Suprapubic skin (tissue), 4 donors: ENCODE data around the gene AMOTL2. TPM values are rescaled to one million over a fixed set of nuclear protein-coding genes. Genes with fewer than 3 reads are reported as not detected.

ENCODE experiments used
- DNase-seq, 2 donors: peaks; one replicate each; pipeline ENCODE4 v3.0.0-alpha.2; 2019; ENCODE audit warnings: low spot score in 2 of 2
- H3K27ac ChIP-seq: fragments of 200-600 bp; sonication (generic); one replicate; pipeline ENCODE4 v1.5.1; 2019
- H3K27me3 ChIP-seq: fragments of 200-600 bp; sonication (generic); one replicate; pipeline ENCODE4 v1.5.1; 2019
- H3K36me3 ChIP-seq: fragments of 200-600 bp; sonication (generic); one replicate; pipeline ENCODE4 v1.5.1; 2019
- H3K4me1 ChIP-seq: fragments of 200-600 bp; sonication (generic); one replicate; pipeline ENCODE4 v1.5.1; 2019
- H3K4me3 ChIP-seq: fragments of 200-600 bp; sonication (generic); one replicate; pipeline ENCODE4 v1.5.1; 2019; ENCODE audit warnings: mild to moderate bottlenecking
- H3K9me3 ChIP-seq: fragments of 200-600 bp; sonication (generic); one replicate; pipeline ENCODE4 v1.5.1; 2019
- CTCF ChIP-seq, 2 donors: fragments of 200-600 bp in 1 of 2; fragments of 450-650 bp in 1 of 2; sonication (generic) in 1 of 2; IDR thresholded peaks; one replicate each; pipeline ENCODE4 v1.5.1; 2016 to 2019; ENCODE audit warnings: antibody characterized with exemption in 2 of 2, mild to moderate bottlenecking in 1 of 2, moderate library complexity in 1 of 2
- EP300 ChIP-seq: sonication (generic); formaldehyde crosslinking; IDR thresholded peaks from one replicate; pipeline ENCODE4 v1.6.1; 2017; ENCODE audit warnings: antibody characterized with exemption
- POLR2A ChIP-seq, 2 donors: fragments of 450-650 bp; IDR thresholded peaks; one replicate each; pipeline ENCODE4 v1.6.1; 2017; ENCODE audit warnings: antibody characterized with exemption in 2 of 2, mild to moderate bottlenecking in 2 of 2, moderate library complexity in 2 of 2
- POLR2AphosphoS5 ChIP-seq, 3 donors: sonication (generic); formaldehyde crosslinking; IDR thresholded peaks; one replicate each; pipeline ENCODE4 v1.6.1; 2017; ENCODE audit warnings: antibody characterized with exemption in 3 of 3
- WGBS: methylation state at CpG from one replicate; pipeline ENCODE4 v1.1.5; 2018; 5-methylcytosine and 5-hydroxymethylcytosine counted together
- total RNA-seq, 4 donors: library from RNA; depleted of rRNA; stranded (reverse); fragments of >200 nt; gene quantifications; one replicate each; pipeline ENCODE4 v1.1.0, GENCODE V29; 2016

The AMOTL2 gene
- 100 to 1,000 TPM in 2 of 4 donors, 10 to 100 TPM in 2; 80.4 to 118 (median 95.8) TPM for total RNA-seq

- TF ChIP-seq POLR2A (IDR thresholded peaks at IDR 0.05) (peak in 1 of 2 donors; percentile 88), CTCF (IDR thresholded peaks at IDR 0.05) (no peak), EP300 (no peak), POLR2AphosphoS5 (IDR thresholded peaks at IDR 0.05) (peak; percentile 37 to 96 (median 83))
- H3K4me3 ChIP-seq, result peak within 1 kb of the TSS; percentile 69
- WGBS, result under 1% methylated on average over 33 of the region's 78 CpGs
- H3K27ac ChIP-seq, result peak within 1 kb of the TSS; percentile 98
- H3K9me3 ChIP-seq, result no peaks in the 10 kb centered on the region
- peak; percentile 90 to 92 for DNase-seq
- H3K4me1 ChIP-seq, result peaks cover 59% of the 10 kb centered on the region
- H3K27me3 ChIP-seq, result no peaks in the 10 kb centered on the region
- peaks cover 22% of the 10 kb centered on the region for H3K36me3 ChIP-seq
These were observed at the start of gene AMOTL2 for GRCh38 chr3:134374105-134374790. AMOTL2 (minus strand) TSS chr3:134374447; CDS start chr3:134371433, 3,014 bp downstream.

- no peaks in the 10 kb centered on the region for H3K36me3 ChIP-seq
- 100% methylated on average over 1 of the region's 2 CpGs for WGBS
- H3K4me1 ChIP-seq, result no peaks in the 10 kb centered on the region
- no peak overlapping the region for H3K27ac ChIP-seq
- no peaks in the 10 kb centered on the region for H3K27me3 ChIP-seq
- DNase-seq, result no peak
- no peak overlapping the region for H3K4me3 ChIP-seq
- H3K9me3 ChIP-seq, result no peaks in the 10 kb centered on the region
- TF ChIP-seq CTCF (IDR thresholded peaks at IDR 0.05) (no peak), EP300 (no peak), POLR2AphosphoS5 (IDR thresholded peaks at IDR 0.05) (no peak), POLR2A (IDR thresholded peaks at IDR 0.05) (no peak)
These were observed 48.9 kb upstream of the AMOTL2 start for GRCh38 chr3:134423153-134423552.

GRCh38 chr3:134419960-134420321, 45.7 kb upstream of the AMOTL2 start:
- Histone ChIP-seq H3K36me3 (no peaks in the 10 kb centered on the region), H3K9me3 (no peaks in the 10 kb centered on the region), H3K4me1 (no peaks in the 10 kb centered on the region), H3K27ac (no peak overlapping the region), H3K4me3 (no peak overlapping the region), H3K27me3 (no peaks in the 10 kb centered on the region)
- no peak for DNase-seq
- TF ChIP-seq EP300 (no peak), POLR2A (IDR thresholded peaks at IDR 0.05) (no peak), CTCF (IDR thresholded peaks at IDR 0.05) (no peak), POLR2AphosphoS5 (IDR thresholded peaks at IDR 0.05) (no peak)
- WGBS, result 79% methylated on average over 5 of the region's 5 CpGs

- no peaks in the 10 kb centered on the region for H3K4me1 ChIP-seq
- no peaks in the 10 kb centered on the region for H3K9me3 ChIP-seq
- no peaks in the 10 kb centered on the region for H3K36me3 ChIP-seq
- no peak overlapping the region for H3K4me3 ChIP-seq
- DNase-seq, result no peak
- no peaks in the 10 kb centered on the region for H3K27me3 ChIP-seq
- 69% methylated on average over 5 of the region's 5 CpGs for WGBS
- no peak overlapping the region for H3K27ac ChIP-seq
- TF ChIP-seq CTCF (IDR thresholded peaks at IDR 0.05) (no peak), POLR2AphosphoS5 (IDR thresholded peaks at IDR 0.05) (no peak), POLR2A (IDR thresholded peaks at IDR 0.05) (no peak), EP300 (no peak)
These were observed 45.1 kb upstream of the AMOTL2 start for GRCh38 chr3:134419214-134419959.

- Histone ChIP-seq H3K27me3 (peaks cover 10% of the 10 kb centered on the region), H3K4me3 (no peak overlapping the region), H3K4me1 (peaks cover 14% of the 10 kb centered on the region), H3K9me3 (no peaks in the 10 kb centered on the region), H3K27ac (no peak overlapping the region), H3K36me3 (no peaks in the 10 kb centered on the region)
- 73% methylated on average over 1 of the region's 1 CpG for WGBS
- no peak for DNase-seq
- TF ChIP-seq POLR2A (IDR thresholded peaks at IDR 0.05) (no peak), CTCF (IDR thresholded peaks at IDR 0.05) (no peak), EP300 (no peak), POLR2AphosphoS5 (IDR thresholded peaks at IDR 0.05) (no peak)
These were observed 34.8 kb upstream of the AMOTL2 start for GRCh38 chr3:134409041-134409440.
